Measurements from ENCODE around the gene PRKACB.

DNA sequence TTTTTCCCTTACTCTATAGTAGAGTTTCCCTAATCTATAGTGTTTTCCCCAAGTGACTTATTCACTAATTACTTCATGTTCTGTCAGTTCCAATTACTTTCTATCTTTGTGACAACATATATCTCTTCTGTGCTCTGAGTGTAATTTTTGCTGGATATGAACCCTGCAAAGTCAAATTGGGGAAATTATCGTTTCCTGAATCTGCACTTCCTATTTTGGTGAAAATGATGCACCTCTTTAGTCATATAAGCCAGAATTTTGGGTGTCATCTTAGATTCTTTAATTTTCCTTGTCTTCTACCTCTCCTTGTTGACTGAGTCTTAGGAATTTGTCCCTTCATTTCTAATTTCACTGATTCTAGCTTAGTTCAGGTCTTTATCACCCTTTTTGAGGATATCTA, 33.4 kb upstream of the PRKACB start:
- TF ChIP-seq CTCF (IDR thresholded peaks at IDR 0.05 in 2 of 3, conservative IDR thresholded peaks at IDR 0.05 in 1 of 3; ENCODE audit: borderline replicate concordance in 1 of 3, insufficient read depth in 1 of 3, low read depth in 2 of 3, low read length in 2 of 3) (no peak), REST (IDR thresholded peaks at IDR 0.05; ENCODE audit: low read depth) (no peak), POLR2A (IDR thresholded peaks at IDR 0.05; ENCODE audit: borderline replicate concordance, extremely low read depth, insufficient read depth, insufficient read length) (no peak)

Data from HCT116 (cell line).